DOHH2 (cell line): Measurements from ENCODE around the gene OR6N1.

ENCODE experiments used
- H3F3A ChIP-seq: fragments of 200-600 bp; sonication (generic), shearing (Covaris generic); 2 replicates; pipeline ENCODE4 v1.6.0; 2016; ENCODE audit warnings: antibody characterized with exemption, mild to moderate bottlenecking; ENCODE audit not compliant: control insufficient read depth, insufficient read depth
- H3K27ac ChIP-seq: fragments of 200-600 bp; sonication (generic); 2 replicates; pipeline ENCODE4 v1.5.1; 2014; ENCODE audit warnings: low read depth, mild to moderate bottlenecking, low read length, moderate library complexity
- H3K27me3 ChIP-seq: fragments of 200-600 bp; sonication (generic); 2 replicates; pipeline ENCODE4 v1.6.1; 2014; ENCODE audit warnings: mild to moderate bottlenecking, low read length, mixed read lengths; ENCODE audit not compliant: control insufficient read depth
- H3K36me3 ChIP-seq: fragments of 200-600 bp; sonication (generic); 2 replicates; pipeline ENCODE4 v1.6.1; 2014; ENCODE audit warnings: mild to moderate bottlenecking, low read length, moderate library complexity, mixed read lengths; ENCODE audit not compliant: control insufficient read depth
- H3K4me1 ChIP-seq: fragments of 200-600 bp; sonication (generic); 2 replicates; pipeline ENCODE4 v1.6.1; 2014; ENCODE audit warnings: mild to moderate bottlenecking, low read length, mixed read lengths; ENCODE audit not compliant: control insufficient read depth
- H3K4me2 ChIP-seq: fragments of 200-600 bp; sonication (generic); 2 replicates; pipeline ENCODE4 v1.6.0; 2014; ENCODE audit warnings: mild to moderate bottlenecking, low read length, moderate library complexity
- H3K4me3 ChIP-seq: fragments of 200-600 bp; sonication (generic); 2 replicates; pipeline ENCODE4 v1.5.1; 2014; ENCODE audit warnings: mild to moderate bottlenecking, low read length, mixed read lengths
- H3K79me2 ChIP-seq: fragments of 200-600 bp; sonication (generic); 2 replicates; pipeline ENCODE4 v1.6.1; 2014; ENCODE audit warnings: mild to moderate bottlenecking, low read length, mixed read lengths; ENCODE audit not compliant: control insufficient read depth
- H3K9me2 ChIP-seq: fragments of 200-600 bp; sonication (generic); replicated peaks from 2 replicates; pipeline ENCODE4 v1.6.1; 2014; ENCODE audit warnings: mild to moderate bottlenecking, low read length, mixed read lengths; ENCODE audit not compliant: control insufficient read depth
- H3K9me3 ChIP-seq: fragments of 200-600 bp; sonication (generic); 2 replicates; pipeline ENCODE4 v1.6.1; 2014; ENCODE audit warnings: antibody characterized with exemption, low read length, mixed read lengths; ENCODE audit not compliant: control insufficient read depth, insufficient read depth
- H4K20me1 ChIP-seq: fragments of 200-600 bp; sonication (generic); 2 replicates; pipeline ENCODE4 v1.6.0; 2014; ENCODE audit warnings: low read depth, mild to moderate bottlenecking, antibody characterized with exemption, low read length, moderate library complexity; ENCODE audit not compliant: control insufficient read depth, insufficient read depth
- EZH2phosphoT487 ChIP-seq: fragments of 200-600 bp; sonication (generic); IDR thresholded peaks from 2 replicates; pipeline ENCODE4 v1.6.1; 2017; ENCODE audit warnings: borderline replicate concordance, mild to moderate bottlenecking, antibody characterized with exemption, low read length, moderate library complexity, mixed read lengths
- TF ChIP-seq, protein P1 (sequence below): fragments of 200-600 bp; sonication (generic); IDR thresholded peaks from one replicate; pipeline ENCODE4 v1.5.1; 2014; ENCODE audit warnings: antibody characterized with exemption, mild to moderate bottlenecking, low read depth, low read length; ENCODE audit not compliant: poor library complexity, severe bottlenecking

Gene OR6N1

DNA sequence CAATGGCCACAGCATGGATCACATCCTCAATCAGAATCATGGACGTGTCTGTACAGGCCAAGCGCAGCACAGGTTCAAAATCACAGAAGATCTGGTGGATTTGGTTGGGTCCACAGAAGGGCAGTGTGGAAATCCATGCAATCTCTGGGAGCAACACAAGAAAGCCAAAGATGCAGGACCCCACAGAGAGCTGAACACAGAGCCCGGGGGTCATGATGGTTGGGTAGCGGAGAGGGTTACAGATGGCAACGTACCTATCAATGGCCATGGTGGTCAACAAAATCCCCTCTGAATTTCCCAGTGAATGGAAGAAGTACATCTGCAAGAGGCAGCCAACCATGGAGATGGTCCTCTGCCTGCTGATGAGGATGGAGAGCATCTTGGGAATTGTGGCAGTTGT, 47.6 kb downstream of the OR6N1 start:
- Histone ChIP-seq H3K79me2 (no peaks in the 10 kb centered on the region), H4K20me1 (no peaks in the 10 kb centered on the region), H3F3A (no peaks in the 10 kb centered on the region), H3K27me3 (0 out of 2 replicates have a peak, but pooled peaks cover 4% of the 10 kb centered on the region), H3K4me1 (no peaks in the 10 kb centered on the region), H3K9me3 (no peaks in the 10 kb centered on the region), H3K4me2 (no peak overlapping the region), H3K36me3 (no peaks in the 10 kb centered on the region), H3K4me3 (no peak overlapping the region), H3K27ac (no peak overlapping the region), H3K9me2 (no peaks in the 10 kb centered on the region)
- TF ChIP-seq EZH2phosphoT487 = no peak
- TF ChIP-seq, protein P1, sequence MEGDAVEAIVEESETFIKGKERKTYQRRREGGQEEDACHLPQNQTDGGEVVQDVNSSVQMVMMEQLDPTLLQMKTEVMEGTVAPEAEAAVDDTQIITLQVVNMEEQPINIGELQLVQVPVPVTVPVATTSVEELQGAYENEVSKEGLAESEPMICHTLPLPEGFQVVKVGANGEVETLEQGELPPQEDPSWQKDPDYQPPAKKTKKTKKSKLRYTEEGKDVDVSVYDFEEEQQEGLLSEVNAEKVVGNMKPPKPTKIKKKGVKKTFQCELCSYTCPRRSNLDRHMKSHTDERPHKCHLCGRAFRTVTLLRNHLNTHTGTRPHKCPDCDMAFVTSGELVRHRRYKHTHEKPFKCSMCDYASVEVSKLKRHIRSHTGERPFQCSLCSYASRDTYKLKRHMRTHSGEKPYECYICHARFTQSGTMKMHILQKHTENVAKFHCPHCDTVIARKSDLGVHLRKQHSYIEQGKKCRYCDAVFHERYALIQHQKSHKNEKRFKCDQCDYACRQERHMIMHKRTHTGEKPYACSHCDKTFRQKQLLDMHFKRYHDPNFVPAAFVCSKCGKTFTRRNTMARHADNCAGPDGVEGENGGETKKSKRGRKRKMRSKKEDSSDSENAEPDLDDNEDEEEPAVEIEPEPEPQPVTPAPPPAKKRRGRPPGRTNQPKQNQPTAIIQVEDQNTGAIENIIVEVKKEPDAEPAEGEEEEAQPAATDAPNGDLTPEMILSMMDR = no peak

DNA sequence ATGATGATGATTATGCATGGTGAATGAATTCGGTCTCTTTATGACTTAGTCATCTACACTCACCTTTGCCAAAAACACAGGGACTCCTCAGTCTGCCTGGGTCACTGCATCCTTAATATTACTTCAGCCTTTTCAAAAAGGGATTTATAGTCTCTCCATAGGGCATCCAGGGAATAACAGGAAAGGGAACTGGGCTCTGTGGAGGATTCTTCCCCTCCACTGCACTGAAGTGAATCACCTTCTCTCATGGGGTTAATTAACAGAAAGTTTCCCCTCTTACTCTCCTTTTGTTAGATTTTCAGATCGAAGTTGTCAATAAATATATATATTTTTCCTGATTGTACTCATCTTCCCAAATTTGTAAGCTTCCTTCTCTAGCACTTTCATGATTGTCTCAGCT, 51.4 kb downstream of the OR6N1 start, which contains the start of gene OR6K3:
Gene OR6K3 (minus strand): TSS at position 101 of the 400 bp plus-strand sequence. CDS start 2,605 bp downstream, outside the sequence.
- Histone ChIP-seq H3K9me2 (no peaks in the 10 kb centered on the region), H3K4me2 (no peak within 1 kb of the TSS), H3K36me3 (no peaks in the 10 kb centered on the region), H4K20me1 (no peaks in the 10 kb centered on the region), H3K4me1 (no peaks in the 10 kb centered on the region), H3K9me3 (no peaks in the 10 kb centered on the region), H3F3A (no peaks in the 10 kb centered on the region), H3K27ac (no peak within 1 kb of the TSS), H3K27me3 (0 out of 2 replicates have a peak, but pooled peaks cover 7% of the 10 kb centered on the region), H3K79me2 (no peaks in the 10 kb centered on the region), H3K4me3 (no peak within 1 kb of the TSS)
- TF ChIP-seq EZH2phosphoT487 = no peak
- TF ChIP-seq, protein P1 = no peak

DNA sequence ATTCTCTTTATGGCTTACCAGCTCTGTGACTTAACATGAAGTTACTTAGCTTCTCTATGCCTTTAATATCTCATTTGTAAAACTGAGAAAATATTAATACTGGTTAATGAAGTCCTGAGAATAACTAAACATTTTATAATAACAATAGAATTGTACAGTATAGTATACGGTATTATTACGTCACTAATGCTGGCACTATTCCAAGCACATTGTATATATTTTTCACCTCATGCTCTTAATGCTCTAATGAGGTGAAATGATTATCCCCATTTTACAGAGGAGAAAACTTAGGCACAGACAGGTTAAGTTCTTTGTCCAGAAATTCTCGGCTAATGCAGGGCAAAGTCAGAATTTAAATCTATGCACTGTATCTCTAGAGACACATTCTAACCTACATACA, 52.3 kb downstream of the OR6N1 start:
- TF ChIP-seq EZH2phosphoT487 = no peak
- TF ChIP-seq, protein P1 = no peak
- no peaks in the 10 kb centered on the region for H3K4me1 ChIP-seq
- no peaks in the 10 kb centered on the region for H3K9me2 ChIP-seq
- no peak overlapping the region for H3K4me3 ChIP-seq
- H3K9me3 ChIP-seq = no peaks in the 10 kb centered on the region
- no peak overlapping the region for H3K4me2 ChIP-seq
- no peaks in the 10 kb centered on the region for H3K36me3 ChIP-seq
- no peaks in the 10 kb centered on the region for H3F3A ChIP-seq
- H3K27me3 ChIP-seq = 0 out of 2 replicates have a peak, but pooled peaks cover 7% of the 10 kb centered on the region
- no peaks in the 10 kb centered on the region for H3K79me2 ChIP-seq
- no peaks in the 10 kb centered on the region for H4K20me1 ChIP-seq
- H3K27ac ChIP-seq = no peak overlapping the region
